HG03521 (cell line): ENCODE measurements around the gene AKR7A3.
"Not testable (repeated sequence)": the region's sequence is repeated elsewhere in the genome, so short reads cannot be mapped to it uniquely, and the experiment has no call there.

Experiments
- ATAC-seq: cut with Tn5 transposase; IDR thresholded peaks from one replicate; pipeline ENCODE4 v1.9.1; 2021; ENCODE audit warnings: mild to moderate bottlenecking, moderate library complexity; ENCODE audit not compliant: unreplicated experiment

Gene AKR7A3

GRCh38 chr1:19288324-19289241, at the start of gene AKR7A3:
Gene AKR7A3, minus strand, starts transcription at chr1:19288770. Its CDS starts 61 bp downstream, at chr1:19288709.
- ATAC-seq: not testable (repeated sequence)

- no peak for ATAC-seq
Measured at GRCh38 chr1:19338323-19338762, 49.8 kb upstream of the AKR7A3 start.

DNA sequence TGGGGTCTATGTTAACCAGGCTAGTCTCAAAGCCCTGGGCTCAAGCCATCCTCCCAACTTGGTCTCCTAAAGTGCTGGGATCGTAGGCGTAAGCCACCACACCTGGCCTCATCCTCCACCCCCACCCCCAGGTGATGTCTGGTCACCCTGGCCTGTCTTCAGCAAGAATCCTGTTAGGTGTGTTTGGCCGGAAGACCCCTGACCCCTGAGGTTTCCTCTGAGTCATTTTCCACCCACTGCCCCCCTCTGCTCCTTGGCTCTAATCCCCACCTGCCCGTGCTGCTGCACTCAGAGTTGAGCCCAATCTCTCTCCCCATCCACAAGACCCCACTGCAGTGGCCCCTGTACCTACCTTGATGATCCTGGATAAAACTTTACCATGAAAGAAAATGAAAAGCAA, 48.7 kb upstream of the AKR7A3 start:
- no peak for ATAC-seq

DNA sequence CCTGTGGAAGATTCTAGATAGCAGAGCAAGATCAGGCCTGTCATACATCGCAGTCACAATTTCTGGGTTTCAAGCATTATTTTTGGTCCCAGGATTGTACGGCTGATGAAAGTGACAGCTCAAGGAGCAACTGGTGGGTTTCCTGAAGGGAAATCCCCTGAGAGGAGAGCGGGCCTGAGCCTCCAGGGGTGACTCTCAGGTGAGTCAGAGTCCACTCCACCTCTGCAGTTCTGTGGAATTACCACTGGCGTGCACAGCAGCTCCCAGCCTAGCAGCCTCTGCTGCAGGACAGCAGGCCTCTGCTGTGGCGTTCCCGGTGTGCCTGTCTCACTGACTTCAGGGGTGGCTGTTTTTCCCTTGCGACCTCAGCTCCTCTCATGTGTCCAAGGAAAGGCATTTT, 48.0 kb upstream of the AKR7A3 start:
- ATAC-seq: no peak

GRCh38 chr1:19333587-19334354, 45.2 kb upstream of the AKR7A3 start:
- ATAC-seq: no peak

- no peak for ATAC-seq
Measured at GRCh38 chr1:19332832-19333231, 44.3 kb upstream of the AKR7A3 start.

DNA sequence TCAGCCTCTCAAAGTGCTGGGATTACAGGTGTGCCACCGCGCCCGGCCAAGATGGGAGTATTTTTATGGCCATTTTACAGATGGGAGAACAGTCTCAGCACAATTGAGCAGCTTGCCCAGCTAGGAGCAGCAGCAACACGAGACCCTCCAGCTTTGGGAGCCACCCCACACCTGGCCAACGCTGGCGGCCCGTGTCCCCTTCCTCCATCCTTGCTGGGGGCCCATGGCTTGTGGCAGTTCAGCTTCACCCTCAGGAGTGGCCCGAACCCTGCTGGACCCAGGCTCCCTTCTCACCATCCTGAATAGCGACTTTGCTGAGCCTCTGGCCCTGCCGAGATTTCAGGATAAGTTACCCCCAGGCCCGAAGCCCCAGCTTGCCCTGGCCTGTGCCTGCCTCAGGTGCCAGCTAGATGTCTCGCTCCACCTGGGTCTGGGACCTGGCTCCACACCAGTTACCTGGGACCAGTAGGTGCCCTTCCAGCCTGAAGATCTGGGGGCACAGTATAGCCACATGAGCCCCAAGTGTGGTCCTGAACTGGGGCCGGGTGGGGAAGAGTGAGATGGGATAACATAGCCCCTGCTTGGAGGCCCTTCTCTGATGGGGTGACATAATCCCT, 42.8 kb upstream of the AKR7A3 start:
- ATAC-seq: no peak

- ATAC-seq: no peak
Measured at GRCh38 chr1:19330449-19331135, 42.0 kb upstream of the AKR7A3 start.

DNA sequence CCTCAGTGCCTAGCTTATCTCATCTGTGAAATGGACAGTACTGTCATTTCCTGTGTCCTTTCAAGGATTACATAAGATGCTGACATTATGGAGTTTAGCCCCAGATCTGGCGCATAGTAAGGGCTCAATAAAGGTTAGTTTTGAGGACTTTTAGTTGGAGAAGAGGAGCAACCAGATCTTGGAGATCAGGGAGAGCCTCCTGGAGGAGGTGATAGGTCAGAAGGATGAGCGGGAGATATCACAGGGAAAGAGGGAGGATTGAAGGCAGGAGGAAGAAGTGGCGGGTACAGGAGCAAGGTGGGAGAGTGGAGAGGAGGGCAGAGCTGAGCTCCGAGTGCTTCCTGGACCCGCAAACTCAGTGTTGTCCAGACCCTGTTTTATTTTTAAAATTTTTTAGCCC, 41.0 kb upstream of the AKR7A3 start:
- no peak for ATAC-seq

- no peak for ATAC-seq
Measured at GRCh38 chr1:19329188-19329587, 40.6 kb upstream of the AKR7A3 start.

GRCh38 chr1:19328486-19328885, 39.9 kb upstream of the AKR7A3 start:
- ATAC-seq: no peak

GRCh38 chr1:19327736-19328135, 39.2 kb upstream of the AKR7A3 start:
- ATAC-seq: no peak

DNA sequence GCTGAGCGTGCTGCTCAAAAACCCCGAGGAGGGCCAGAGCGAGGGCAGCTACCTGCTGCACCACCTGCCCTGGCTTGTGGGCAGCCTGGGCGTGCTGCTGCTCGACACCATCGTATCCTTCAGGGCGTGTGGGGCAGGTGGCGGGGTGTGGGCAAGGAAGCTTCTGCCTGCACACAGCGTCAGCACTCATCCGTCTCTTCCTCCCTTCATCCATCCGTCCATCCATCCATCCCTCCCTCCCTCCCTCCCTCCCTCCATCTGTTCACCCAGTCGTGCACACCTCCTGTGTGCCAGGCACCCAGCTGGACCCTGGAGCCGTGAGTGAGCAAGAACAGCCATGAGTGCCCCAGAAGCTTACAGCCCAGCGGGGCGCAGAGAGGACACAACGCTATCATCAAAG, 38.7 kb upstream of the AKR7A3 start:
- no peak for ATAC-seq

DNA sequence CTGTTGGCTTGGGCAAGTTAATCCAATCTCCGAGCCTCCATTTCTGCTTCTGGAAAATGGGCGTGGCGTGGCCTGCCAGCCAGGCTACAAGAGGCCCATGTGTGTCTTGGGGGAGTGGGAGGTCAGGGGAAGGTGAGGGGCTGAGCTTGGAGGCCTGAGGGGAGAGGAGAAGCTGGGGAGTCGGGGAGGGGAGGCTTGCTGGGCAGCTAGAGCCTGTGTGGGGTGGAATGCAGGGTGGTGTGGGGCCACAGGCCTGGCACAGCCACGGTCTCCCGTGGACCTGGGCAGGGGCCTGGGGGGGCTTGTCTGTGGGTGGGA, 38.1 kb upstream of the AKR7A3 start:
- no peak for ATAC-seq

GRCh38 chr1:19325958-19326747, 37.6 kb upstream of the AKR7A3 start:
- no peak for ATAC-seq

- no peak for ATAC-seq
Measured at GRCh38 chr1:19325368-19325957, 36.9 kb upstream of the AKR7A3 start.

DNA sequence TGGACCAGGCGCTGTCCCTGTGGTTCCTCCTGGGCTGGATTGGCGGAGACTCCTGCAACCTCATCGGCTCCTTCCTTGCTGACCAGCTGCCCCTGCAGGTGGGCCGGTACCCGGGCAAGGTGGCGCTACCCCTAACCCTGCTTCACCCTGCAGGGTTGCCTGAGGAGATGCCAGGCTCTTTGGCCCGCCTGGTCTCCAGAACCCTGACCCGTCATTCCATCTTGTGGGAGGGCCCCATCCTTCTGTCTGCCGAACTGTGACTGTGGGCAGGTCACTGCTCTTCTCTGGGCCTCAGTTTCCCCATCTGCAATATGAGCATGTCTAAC, 36.1 kb upstream of the AKR7A3 start:
- no peak for ATAC-seq

DNA sequence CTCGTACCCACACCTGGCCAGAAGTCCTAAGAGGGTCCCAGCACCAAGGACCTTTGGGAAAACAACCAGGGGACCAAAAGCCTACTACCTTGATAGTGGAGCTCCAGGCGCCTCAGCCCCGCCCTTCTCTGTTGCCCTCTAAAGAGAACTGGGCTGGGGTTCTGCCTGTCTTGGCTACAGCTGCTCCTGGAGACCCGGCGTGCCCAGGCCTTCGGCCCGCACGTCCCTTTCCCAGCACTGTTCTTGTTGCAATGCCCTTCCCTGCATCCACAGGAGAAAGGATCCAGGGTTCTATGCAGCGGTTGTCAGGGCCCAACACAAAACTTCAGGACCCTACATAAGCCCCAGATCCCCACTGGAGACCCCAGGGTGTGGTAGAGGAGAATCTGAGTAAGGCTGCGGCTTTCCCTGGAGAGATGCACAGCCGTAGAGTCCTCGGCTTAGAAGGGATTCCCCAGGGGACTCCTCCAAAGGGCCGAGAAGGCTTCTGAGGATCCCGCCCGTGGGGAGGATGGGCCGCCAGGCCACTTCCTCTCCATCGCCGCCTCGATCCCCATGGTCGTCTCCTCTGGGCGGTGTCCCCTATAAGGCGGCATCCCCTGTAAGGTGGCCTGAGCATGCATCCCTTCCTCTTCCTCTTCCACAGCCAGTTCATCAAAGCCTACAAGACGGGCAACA, 35.6 kb upstream of the AKR7A3 start:
- no peak for ATAC-seq

GRCh38 chr1:19322481-19322880, 33.9 kb upstream of the AKR7A3 start:
- no peak for ATAC-seq

DNA sequence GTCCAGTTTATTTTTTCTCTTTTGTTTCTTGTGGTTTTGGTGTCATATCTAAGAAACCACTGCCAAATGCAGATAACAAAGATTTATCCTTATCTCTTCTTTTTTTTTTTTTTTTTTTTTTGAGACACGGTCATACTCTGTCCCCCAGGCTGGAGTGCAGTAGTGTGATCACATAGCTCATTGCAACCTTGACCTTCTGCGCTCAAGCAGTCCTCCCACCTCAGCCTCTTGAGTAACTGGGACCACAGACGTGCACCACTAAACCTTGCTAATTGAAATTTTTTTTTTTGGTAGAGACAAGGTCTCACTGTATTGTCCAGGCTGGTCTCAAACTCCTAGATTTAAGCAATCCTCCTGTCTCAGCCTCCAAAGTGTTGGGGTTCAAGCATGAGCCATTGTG, 32.5 kb upstream of the AKR7A3 start:
- no peak for ATAC-seq
